Measurements from ENCODE around the gene AMD1.

DNA sequence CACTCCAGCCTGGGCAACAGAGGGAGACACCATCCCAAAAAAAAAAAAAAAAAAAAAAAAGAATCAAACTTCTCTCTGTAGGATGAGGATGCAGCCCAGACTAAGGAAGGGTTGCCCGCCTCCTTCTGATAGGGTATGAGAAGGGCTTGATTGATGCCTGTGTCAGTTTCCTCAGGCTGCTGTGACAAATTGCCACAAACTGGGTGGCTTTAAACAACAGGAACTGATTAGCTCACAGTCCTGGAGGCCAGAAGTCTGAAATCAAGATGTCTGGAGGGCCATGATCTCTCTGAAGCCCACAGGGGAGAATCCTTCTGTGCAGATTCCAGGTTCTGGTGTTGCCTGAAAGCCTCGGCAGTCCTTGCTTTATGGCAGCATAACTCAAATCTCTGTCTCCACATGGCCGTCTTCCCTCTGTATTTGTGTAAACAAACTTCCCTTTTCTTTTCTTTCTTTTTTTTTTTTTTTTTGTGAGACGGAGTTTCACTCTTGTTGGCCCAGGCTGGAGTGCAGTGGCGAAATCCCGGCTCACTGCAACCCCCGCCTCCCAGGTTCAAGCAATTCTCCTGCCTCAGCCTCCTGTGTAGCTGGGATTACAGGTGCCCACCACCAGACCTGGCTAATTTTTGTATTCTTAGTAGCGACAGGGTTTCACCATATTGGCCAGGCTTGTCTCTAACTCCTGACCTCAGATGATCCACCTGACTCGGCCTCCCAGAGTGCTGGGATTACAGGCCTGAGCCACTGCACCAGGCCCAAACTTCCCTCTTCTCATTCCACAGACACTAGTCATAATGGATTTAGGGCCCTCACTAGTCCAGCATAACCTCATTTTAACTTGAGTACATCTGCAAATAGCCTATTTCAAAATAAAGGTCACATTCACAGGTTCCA lies 48.1 kb upstream of the AMD1 start:
- TF ChIP-seq POLR2AphosphoS5 (IDR thresholded peaks at IDR 0.05; ENCODE audit: low read depth, low read length) (no peak), FOXP2 (optimal IDR thresholded peaks at IDR 0.05; ENCODE audit: borderline replicate concordance, extremely low read depth, extremely low read length, insufficient read depth) (no peak)
- TF ChIP-seq, protein P1, sequence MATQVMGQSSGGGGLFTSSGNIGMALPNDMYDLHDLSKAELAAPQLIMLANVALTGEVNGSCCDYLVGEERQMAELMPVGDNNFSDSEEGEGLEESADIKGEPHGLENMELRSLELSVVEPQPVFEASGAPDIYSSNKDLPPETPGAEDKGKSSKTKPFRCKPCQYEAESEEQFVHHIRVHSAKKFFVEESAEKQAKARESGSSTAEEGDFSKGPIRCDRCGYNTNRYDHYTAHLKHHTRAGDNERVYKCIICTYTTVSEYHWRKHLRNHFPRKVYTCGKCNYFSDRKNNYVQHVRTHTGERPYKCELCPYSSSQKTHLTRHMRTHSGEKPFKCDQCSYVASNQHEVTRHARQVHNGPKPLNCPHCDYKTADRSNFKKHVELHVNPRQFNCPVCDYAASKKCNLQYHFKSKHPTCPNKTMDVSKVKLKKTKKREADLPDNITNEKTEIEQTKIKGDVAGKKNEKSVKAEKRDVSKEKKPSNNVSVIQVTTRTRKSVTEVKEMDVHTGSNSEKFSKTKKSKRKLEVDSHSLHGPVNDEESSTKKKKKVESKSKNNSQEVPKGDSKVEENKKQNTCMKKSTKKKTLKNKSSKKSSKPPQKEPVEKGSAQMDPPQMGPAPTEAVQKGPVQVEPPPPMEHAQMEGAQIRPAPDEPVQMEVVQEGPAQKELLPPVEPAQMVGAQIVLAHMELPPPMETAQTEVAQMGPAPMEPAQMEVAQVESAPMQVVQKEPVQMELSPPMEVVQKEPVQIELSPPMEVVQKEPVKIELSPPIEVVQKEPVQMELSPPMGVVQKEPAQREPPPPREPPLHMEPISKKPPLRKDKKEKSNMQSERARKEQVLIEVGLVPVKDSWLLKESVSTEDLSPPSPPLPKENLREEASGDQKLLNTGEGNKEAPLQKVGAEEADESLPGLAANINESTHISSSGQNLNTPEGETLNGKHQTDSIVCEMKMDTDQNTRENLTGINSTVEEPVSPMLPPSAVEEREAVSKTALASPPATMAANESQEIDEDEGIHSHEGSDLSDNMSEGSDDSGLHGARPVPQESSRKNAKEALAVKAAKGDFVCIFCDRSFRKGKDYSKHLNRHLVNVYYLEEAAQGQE (IDR thresholded peaks at IDR 0.05; ENCODE audit: insufficient read depth in 1 of 2, low read depth in 2 of 2, low read length in 2 of 2) = no peak
